Ascending aorta (tissue), 2 donors: ENCODE data around the gene MLN. TPM values are rescaled to one million over a fixed set of nuclear protein-coding genes. Genes with fewer than 3 reads are reported as not detected.

Source experiments
- DNase-seq, 2 donors: peaks; one replicate each; pipeline ENCODE4 v3.0.0-alpha.2; 2019; ENCODE audit warnings: low spot score in 2 of 2
- H3K27ac ChIP-seq, 2 donors: fragments of 200-600 bp; sonication (generic); one replicate each; pipeline ENCODE4 v1.5.1; 2016 to 2017; ENCODE audit warnings: mild to moderate bottlenecking in 1 of 2
- H3K27me3 ChIP-seq: fragments of 200-600 bp; sonication (generic); one replicate; pipeline ENCODE4 v1.5.1; 2017
- H3K36me3 ChIP-seq, 2 donors: fragments of 200-600 bp; sonication (generic); one replicate each; pipeline ENCODE4 v1.5.1; 2016
- H3K4me1 ChIP-seq, 2 donors: fragments of 200-600 bp; sonication (generic); one replicate each; pipeline ENCODE4 v1.5.1; 2016 to 2017; ENCODE audit warnings: mild to moderate bottlenecking in 1 of 2
- H3K4me3 ChIP-seq, 2 donors: fragments of 200-600 bp; sonication (generic); one replicate each; pipeline ENCODE4 v1.5.1; 2016 to 2017; ENCODE audit warnings: mild to moderate bottlenecking in 1 of 2
- H3K9me3 ChIP-seq, 2 donors: fragments of 200-600 bp; sonication (generic); one replicate each; pipeline ENCODE4 v1.5.1; 2016
- CTCF ChIP-seq, 3 experiments: fragments of 200-600 bp in 2 of 3; fragments of 450-650 bp in 1 of 3; sonication (generic) in 2 of 3; IDR thresholded peaks; one replicate each; pipeline ENCODE4 v1.5.1; 2016 to 2019; ENCODE audit warnings: antibody characterized with exemption in 3 of 3, mild to moderate bottlenecking in 1 of 3, moderate library complexity in 1 of 3
- intact Hi-C: fragments of 100-400 bp; cut with DNase I; formaldehyde crosslinking; loops from one replicate; pipeline ENCODE4 v1.15.1; 2023
- total RNA-seq: library from RNA; depleted of rRNA; stranded (reverse); fragments of >200 nt; gene quantifications from one replicate; pipeline ENCODE4 v1.1.0, GENCODE V29; 2016

MLN gene
- total RNA-seq = not detected

- Histone ChIP-seq H3K9me3 (no peaks in the 10 kb centered on the region), H3K36me3 (no peaks in the 10 kb centered on the region), H3K4me1 (no peaks in the 10 kb centered on the region), H3K27me3 (no peaks in the 10 kb centered on the region), H3K4me3 (no peak within 1 kb of the TSS), H3K27ac (no peak within 1 kb of the TSS)
- no peak for TF ChIP-seq CTCF (IDR thresholded peaks at IDR 0.05)
- no peak for DNase-seq
- intact Hi-C loops = no loop called here
These were observed at the start of gene MLN for GRCh38 chr6:33803571-33804053. Gene MLN, minus strand, starts transcription at chr6:33804003. Its CDS starts 2,840 bp downstream, at chr6:33801163.

- H3K9me3 ChIP-seq = no peaks in the 10 kb centered on the region
- no peak overlapping the region for H3K4me3 ChIP-seq
- no peaks in the 10 kb centered on the region for H3K4me1 ChIP-seq
- no peak overlapping the region for H3K27ac ChIP-seq
- DNase-seq = no peak
- no peak for TF ChIP-seq CTCF (IDR thresholded peaks at IDR 0.05)
- H3K27me3 ChIP-seq = no peaks in the 10 kb centered on the region
- H3K36me3 ChIP-seq = no peaks in the 10 kb centered on the region
- intact Hi-C loops = no loop called here
These were observed 49.2 kb upstream of the MLN start for GRCh38 chr6:33853026-33853425.

- Histone ChIP-seq H3K27me3 (no peaks in the 10 kb centered on the region), H3K9me3 (no peaks in the 10 kb centered on the region), H3K27ac (no peak overlapping the region), H3K4me3 (no peak overlapping the region), H3K4me1 (no peaks in the 10 kb centered on the region), H3K36me3 (no peaks in the 10 kb centered on the region)
- intact Hi-C loops = no loop called here
- TF ChIP-seq CTCF (IDR thresholded peaks at IDR 0.05) = no peak
- DNase-seq = no peak
These were observed 48.2 kb upstream of the MLN start for GRCh38 chr6:33851959-33852358.

- no peak for TF ChIP-seq CTCF (IDR thresholded peaks at IDR 0.05)
- intact Hi-C loops = no loop called here
- Histone ChIP-seq H3K27ac (no peak overlapping the region), H3K4me3 (no peak overlapping the region), H3K36me3 (no peaks in the 10 kb centered on the region), H3K4me1 (no peaks in the 10 kb centered on the region), H3K9me3 (no peaks in the 10 kb centered on the region), H3K27me3 (no peaks in the 10 kb centered on the region)
- DNase-seq = no peak
These were observed 47.2 kb upstream of the MLN start for GRCh38 chr6:33850869-33851541.

GRCh38 chr6:33850296-33850695 is 46.5 kb upstream of the MLN start:
- H3K4me3 ChIP-seq = no peak overlapping the region
- intact Hi-C loops = no loop called here

More at GRCh38 chr6:33850296-33850695, 46.5 kb upstream of the MLN start:
- H3K27ac ChIP-seq = no peak overlapping the region
- DNase-seq = no peak
- H3K9me3 ChIP-seq = no peaks in the 10 kb centered on the region
- no peak for TF ChIP-seq CTCF (IDR thresholded peaks at IDR 0.05)
- no peaks in the 10 kb centered on the region for H3K27me3 ChIP-seq
- H3K4me1 ChIP-seq = no peaks in the 10 kb centered on the region
- no peaks in the 10 kb centered on the region for H3K36me3 ChIP-seq
